GM21825 (cell line): ENCODE measurements around the gene HRNR.
"Not testable (repeated sequence)": the region's sequence is repeated elsewhere in the genome, so short reads cannot be mapped to it uniquely, and the experiment has no call there.

Experiments
- ATAC-seq: cut with Tn5 transposase; IDR thresholded peaks from one replicate; pipeline ENCODE4 v1.9.1; 2021; ENCODE audit warnings: mild to moderate bottlenecking, moderate library complexity; ENCODE audit not compliant: unreplicated experiment

Gene HRNR

DNA sequence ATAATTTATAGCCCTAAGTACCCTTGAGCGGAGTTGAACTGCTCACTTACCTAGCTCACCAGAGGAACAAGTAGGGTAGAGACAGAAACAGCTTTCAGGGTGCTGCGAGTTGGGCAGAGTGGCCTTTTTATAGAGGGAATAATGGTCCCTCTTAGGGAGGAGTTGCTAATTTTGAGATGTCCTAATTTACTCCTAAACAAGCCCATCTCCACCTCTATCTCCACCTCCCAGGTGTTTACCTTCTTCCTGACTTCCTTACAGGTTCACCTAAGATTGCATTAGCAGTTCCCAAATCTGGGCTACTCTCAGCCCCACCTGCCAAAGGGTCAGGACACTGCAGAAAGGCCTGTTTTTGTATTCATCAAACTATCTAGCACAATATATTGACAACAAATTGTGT lies at the start of gene HRNR:
HRNR (minus strand) TSS at position 101 of the 400 bp plus-strand sequence. CDS start 940 bp downstream, outside the sequence.
- ATAC-seq, result no peak

DNA sequence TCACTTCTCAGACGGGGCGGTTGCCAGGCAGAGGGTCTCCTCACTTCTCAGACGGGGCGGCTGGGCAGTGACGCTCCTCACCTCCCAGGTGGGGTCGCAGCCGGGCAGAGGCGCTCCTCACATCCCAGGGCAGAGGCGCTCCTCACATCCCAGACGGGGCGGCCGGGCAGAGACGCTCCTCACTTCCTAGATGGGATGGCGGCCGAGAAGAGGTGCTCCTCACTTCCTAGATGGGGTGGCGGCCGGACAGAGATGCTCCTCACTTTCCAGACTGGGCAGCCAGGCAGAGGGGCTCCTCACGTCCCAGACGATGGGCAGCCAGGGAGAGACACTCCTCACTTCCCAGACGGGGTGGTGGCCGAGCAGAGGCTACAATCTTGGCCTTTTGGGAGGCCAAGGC lies 32.4 kb upstream of the HRNR start:
- not testable (repeated sequence) for ATAC-seq

DNA sequence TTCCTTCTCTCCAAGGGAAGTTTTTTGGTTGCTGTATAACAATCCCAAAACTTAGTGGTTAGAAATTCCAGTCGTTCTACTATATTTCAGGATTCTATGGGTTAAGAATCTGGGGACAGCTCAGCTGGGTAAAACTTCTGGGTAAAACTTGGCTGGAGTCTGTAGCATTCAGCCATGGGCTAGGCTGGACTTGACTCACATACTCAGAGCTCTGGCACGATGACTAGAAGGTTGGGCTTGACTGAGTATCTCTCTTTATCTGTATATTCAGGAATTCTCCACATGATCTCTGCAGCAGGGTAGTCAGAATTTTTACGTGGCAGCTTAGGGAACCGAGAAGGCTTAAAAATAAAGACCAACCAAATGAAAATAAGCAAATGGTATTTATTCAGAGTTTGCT lies 28.2 kb upstream of the HRNR start:
- ATAC-seq, result no peak

DNA sequence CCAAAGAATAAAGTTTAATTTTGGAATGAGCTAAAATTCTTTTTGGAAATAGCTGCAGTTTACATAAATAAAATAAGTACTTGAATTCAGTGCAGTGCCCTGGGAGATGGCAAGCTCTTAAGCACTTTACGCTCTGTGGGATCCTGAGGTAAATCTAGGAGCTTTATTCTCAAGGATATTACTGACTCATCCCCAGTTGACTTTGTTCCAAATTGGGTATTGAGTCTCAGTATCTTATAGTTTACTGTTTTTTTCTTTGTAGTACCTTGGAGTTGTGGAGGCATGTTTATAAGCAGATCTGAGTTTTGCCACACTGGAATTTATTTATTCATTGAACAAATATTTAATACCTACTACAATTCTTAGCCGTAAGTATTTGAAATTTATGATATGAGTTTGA lies 27.4 kb upstream of the HRNR start:
- no peak for ATAC-seq

DNA sequence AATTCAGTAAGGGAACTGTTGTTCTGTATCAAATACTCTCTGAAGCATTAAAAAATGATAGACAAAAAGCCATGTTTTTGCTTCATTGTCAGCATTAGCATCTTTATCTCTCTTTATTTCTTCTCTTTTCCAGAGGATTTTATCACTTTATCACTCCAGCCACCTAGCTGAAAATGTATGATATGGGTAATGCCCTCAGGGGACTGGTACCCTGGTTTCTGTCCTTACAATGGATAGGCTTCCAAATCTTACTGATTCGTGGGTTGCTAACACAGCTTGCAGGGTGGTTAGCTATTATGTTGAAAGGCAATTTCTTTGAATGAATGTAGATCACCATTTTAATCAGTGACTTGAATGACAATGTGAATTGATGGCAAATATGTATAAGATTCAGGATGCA lies 23.3 kb upstream of the HRNR start:
- ATAC-seq, result no peak

DNA sequence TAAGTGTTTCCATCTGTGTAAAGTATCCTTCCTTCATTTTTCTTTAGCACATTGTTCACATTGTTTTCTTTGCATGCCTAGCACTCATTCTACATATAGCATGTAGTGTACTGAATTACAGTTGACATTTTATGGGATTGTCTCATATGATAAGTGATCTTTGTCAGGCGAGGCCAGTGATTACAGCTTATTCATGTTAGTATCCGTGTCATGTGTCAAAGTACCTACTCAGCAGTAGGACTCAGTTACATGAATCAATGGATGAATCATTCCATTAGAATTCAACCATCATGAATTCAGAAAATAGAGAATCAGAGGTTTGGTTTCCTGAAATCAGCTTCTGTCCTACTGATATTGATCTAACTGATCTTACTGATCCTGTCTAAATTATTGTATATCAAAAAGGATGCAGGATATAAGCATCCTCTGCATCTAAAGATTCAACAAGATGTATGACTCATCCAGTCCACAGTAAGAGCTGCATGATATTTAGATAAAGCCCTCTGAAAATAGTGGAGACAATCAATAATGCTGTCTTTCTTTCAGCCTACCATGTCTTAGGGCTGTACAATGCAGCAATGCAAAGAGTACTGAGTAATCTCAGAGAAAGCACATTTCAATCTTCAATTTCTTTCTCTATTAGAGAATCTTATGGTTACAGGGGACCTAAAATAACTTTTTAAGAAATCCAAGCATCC lies 20.7 kb upstream of the HRNR start:
- ATAC-seq, result no peak

DNA sequence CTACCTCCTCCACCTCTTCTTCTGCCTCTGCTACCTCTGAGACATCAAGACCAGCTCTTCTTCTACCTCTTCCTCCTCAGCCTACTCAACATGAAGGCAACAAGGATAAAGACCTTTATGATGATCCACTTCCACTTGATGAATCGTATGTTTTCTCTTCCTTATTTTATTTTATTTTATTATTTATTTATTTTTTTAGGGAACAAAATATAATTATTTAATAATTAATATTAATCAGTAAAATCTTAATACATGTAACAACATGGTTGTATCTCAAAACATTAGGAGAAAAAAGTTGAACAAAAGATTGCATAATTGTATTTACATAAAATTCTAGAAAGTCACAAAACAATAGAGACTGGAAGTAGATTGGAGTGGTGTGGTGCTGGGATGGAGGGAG lies 13.1 kb upstream of the HRNR start:
- ATAC-seq, result no peak

DNA sequence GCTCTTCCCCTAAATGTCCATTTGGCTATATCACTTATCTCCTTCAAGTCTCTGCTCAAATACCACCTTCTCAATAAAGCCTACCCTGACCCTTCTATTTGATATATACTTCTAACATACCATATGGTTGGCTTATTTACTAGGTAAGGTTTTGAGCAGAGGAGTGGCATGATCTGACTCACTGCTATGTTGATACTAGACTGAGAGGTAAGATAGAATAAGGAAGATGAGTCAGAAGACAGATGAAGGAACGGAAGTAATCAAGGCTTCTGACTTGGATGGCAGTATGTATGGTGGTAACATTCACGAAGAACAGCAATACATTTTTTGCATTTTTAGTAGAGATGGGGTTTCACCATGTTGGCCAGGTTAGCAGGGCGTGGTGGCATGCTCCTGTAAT lies 4.8 kb upstream of the HRNR start:
- no peak for ATAC-seq

DNA sequence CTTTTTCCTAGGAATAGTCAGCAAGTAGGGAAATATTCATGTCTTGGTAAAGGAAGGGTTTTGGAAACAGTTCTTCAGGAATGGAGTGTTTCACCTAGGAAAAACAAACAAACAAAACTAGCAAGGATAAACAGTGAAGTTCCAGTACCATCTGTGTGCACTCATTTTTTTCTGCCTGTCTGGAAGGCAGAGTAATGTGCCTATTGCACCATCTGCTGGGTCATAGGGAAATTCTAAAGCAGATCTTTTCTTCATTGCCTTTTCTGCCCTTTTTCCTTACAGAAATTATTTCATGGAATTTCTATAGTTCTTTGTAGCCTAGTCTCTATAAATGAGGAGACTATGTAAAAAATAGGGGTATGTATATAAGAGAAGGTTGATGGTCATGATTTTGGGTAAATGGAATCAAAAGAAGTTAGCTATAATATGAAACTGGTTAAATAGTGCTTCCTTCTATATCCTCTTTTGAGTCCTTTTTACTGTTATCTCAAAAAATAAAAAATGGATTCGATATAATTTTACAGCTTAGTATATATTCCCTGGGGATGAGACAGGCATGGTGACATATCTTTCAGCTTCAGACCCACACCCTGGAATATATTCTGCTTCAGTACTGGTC lies 3.4 kb upstream of the HRNR start:
- ATAC-seq, result no peak

DNA sequence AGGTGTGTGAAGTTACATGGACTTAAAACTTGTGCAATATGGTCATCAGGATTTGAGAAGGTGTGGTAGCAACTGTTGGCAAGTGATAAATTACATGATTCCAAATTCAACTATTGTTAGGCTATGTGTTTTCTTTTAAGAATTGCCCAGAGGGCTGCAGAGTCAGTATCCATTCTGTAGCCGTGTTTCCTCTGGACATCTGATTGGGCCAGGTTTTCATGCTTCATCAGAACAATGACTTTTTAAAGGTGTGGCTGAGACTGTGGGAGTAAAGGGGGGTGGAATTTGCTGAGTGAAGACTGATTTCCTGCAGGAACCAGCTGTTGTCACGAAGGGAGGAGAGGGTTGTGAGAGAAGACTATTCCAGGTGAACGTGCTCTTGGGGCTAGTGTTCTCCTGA lies 1.7 kb upstream of the HRNR start:
- no peak for ATAC-seq

DNA sequence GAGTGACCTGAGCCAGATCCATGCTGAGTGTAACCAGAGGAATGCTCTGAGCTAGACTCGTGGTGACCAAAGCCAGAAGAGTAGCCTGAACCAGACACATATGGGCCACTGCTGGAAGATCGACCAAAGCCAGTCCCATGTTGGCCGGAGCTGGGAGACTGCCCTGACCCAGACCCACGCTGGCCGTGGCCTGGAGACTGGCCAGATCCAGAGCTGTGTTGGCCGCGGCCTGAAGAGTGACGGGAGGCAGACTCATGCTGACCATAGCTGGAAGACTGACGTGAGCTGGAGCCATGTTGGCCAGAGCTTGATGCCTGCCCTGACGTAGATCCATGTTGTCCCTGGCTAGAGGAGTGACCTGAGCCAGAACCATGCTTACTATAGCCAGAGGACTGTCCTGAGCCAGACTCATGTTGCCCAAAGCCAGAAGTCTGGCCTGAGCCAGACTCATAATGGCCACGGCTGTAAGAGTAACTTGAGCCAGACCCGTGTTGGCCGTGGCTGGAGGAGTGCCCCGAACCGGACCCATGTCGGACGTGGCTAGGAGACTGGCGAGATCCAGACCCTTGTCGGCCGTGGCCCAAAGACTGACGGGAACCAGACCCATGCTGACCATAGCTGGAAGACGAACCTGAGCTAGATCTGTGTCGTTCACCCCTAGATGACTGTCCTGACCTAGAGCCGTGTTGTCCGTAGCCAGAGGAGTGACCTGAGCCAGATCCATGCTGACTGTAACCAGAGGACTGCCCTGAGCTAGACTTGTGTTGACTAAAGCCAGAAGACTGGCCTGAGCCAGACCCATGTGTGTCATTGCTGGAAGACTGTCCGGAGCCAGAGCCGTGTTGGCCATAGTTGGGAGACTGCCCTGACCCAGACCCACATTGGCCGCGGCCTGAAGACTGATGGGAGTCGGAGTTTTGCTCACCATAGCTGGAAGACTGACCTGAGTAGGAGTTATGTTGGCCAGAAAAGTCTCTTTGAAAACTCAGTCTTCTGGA lies 3.5 kb downstream of the HRNR start:
- ATAC-seq, result no peak

DNA sequence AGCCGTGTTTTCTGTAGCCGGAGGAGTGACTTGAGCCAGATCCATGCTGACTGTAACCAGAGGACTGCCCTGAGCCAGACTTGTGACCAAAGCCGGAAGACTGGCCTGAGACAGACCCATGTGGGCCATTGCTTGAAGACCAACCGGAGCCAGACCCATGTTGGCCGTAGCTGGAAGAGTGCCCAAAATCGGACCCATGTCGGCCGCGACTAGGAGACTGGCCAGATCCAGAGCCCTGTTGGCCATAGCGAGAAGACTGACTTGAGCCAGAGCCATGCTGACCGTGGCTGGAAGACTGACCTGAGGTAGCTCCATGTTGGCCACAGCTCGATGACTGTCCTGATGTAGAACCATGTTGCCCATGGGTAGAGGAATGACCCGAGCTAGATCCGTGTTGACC lies 4.6 kb downstream of the HRNR start:
- ATAC-seq, result not testable (repeated sequence)

DNA sequence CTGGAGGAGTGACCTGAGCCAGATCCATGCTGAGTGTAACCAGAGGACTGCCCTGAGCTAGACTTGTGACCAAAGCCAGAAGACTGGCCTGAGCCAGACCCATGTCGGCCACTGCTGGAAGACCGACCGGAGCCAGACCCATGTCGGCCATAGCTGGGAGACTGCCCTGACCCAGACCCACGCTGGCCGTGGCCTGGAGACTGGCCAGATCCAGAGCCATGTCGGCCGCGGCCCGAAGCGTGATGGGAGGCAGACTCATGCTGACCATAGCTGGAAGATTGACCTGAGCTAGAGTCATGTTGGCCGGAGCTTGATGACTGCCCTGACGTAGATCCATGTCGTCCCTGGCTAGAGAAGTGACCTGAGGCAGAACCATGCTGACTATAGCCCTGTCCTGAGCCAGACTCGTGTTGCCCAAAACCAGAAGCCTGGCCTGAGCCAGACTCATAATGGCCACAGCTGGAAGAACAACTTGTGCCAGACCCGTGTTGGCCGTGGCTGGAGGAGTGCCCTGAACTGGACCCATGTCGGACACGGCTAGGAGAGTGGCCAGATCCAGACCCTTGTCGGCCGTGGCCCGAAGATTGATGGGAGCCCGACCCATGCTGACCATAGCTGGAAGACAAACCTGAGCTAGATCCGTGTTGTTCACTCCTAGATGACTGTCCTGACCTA lies 5.1 kb downstream of the HRNR start:
- no peak for ATAC-seq

DNA sequence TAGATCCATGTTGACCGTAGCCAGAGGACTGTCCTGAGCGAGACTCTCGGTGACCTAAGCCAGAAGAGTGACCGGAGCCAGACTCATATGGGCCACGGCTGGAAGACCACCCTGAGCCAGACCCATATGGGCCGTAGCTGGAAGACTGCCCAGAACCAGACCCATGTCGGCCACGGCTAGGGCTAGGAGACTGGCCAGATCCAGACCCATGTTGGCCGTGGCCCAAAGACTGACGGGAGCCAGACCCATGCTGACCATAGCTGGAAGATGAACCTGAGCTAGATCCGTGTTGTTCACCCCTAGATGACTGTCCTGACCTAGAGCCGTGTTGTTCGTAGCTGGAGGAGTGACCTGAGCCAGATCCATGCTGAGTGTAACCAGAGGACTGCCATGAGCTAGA lies 8.4 kb downstream of the HRNR start:
- not testable (repeated sequence) for ATAC-seq

DNA sequence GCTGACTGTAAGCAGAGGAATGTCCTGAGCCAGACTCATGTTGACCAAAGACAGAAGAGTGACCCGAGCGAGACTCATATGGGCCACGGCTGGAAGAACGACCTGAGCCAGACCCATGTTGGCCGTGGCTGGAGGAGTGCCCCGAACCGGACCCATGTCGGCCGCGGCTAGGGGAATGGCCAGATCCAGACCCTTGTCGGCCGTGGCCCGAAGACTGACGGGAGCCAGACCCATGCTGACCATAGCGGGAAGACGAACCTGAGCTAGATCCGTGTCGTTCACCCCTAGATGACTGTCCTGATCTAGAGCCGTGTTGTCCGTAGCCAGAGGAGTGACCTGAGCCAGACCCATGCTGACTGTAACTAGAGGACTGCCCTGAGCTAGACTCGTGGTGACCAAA lies 9.1 kb downstream of the HRNR start:
- ATAC-seq, result not testable (repeated sequence)

DNA sequence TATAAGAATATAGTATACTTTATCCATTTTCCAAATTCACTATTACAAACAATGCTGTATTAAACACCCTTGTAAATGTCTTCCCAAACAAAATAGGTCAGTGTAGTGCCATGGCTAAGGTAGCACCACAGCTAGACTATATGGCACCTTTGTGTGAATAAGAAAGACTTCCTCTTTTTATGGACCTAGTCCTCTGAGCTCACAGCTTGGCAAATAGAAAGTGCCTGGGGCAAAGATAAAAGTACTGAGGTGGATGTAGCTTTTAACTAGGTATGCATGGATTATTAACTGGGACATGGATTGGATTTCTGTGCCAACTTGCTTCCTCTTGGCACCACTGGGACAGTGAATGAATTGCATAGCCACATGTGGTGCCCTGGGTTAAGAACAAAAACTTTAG lies 25.0 kb downstream of the HRNR start:
- ATAC-seq, result no peak

DNA sequence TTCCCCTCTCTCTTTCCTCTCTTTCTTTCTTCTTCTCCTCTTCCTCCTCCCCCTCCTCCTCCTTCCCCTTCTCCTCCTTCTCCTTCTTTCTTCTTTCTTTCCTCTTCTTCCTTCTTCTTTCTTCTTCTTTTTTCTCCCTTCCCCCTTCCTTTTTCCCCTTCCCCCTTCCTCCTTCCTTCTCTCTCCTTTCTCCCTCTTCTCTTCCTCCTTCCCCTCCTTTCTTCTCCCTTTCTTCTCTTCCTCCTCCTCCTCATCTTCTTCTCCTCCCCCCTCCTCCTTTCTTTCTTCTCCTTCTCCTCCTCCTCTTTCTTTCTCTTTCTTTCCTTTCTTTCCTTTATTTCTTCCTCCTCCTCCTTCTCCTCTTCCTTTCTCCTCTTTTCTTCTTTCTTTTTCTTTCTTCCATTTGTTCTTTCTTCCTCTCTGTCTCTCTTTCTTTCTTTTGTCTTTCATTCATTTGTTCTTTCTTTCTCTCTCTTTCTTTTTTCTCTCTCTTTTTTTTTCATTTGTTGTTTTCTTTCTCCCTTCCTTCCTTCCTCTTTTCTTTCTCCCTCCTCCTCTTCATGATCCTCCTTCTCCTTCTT lies 26.5 kb downstream of the HRNR start:
- ATAC-seq, result no peak

DNA sequence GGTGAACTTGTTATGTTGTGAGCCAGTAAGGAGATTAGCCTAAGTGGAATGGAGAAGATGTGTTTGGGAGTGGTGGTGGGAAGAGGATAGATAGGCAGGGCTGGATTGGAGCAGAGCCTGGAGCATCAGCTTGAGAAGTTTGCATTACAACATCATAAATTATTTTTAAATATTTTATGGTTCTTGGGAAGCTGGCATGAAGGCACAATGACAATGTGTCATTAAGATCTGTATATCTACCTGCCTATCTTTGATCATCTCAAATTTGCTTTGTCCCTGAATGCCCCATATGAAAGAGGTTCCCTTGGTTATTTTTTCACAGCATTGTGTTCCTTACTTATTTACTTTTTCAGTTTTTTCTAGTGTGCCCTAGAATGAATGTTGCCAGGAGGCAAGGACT lies 32.3 kb downstream of the HRNR start:
- ATAC-seq, result no peak

DNA sequence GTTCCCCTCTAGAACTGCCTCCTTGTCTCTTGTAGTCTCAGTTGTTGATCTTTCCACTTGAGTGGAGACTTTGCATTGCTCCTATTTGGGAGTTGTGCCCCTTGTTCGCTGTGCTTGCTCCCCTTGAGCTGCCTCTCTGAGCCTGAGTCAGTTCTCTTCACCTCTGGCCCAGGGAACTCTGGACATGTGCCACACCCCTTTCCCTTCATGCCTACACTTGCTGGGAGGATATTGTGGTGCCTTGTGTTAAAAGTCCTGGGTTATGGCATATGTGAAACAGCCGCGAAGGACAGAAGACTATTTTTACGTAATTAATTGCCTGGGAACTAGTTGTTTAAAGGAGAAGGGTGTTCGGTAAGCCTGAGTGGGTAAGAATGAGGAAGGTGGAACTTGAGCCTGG lies 32.7 kb downstream of the HRNR start:
- ATAC-seq, result no peak

DNA sequence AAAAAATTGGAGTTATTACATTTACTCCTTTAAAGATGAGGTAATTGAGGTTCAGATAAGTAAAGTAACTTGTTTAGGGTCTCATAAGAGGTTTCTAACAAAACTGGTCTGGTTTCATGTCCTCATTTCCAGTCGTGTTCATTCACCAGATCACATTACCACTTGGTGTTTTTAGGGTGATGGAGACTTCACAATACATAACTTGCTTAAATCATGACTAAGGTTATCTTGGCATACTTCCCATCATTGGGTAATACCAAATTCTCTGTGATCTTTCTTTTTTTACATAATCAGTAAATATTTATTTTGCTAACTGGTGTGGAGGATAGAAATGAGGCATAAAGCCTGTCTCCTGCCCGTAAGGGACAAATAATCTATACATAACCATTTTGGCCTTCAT lies 33.4 kb downstream of the HRNR start:
- ATAC-seq, result no peak
